Kidney (tissue), 14 donors: Measurements from ENCODE around the gene RNF212. TPM values are rescaled to one million over a fixed set of nuclear protein-coding genes. Genes with fewer than 3 reads are reported as not detected.
A peak's percentile ranks its signal among the peaks of the same experiment; 100 is the strongest.

Experiments used
- DNase-seq, 5 donors: peaks; one replicate each; pipeline ENCODE4 v3.0.0-alpha.2; 2013 to 2020
- FAIRE-seq: peaks from 2 replicates; lab custom pipeline; 2012; peaks lifted over from hg19 to GRCh38; lab: Jason Lieb, UNC
- H3K27ac ChIP-seq, 2 donors: one replicate each; pipeline ENCODE4 v1.7.0; 2013; ENCODE audit warnings: low read depth in 2 of 2, low read length in 2 of 2, inconsistent platforms in 1 of 2
- H3K27me3 ChIP-seq: one replicate; pipeline ENCODE4 v1.7.1; 2013; ENCODE audit warnings: low read length, inconsistent platforms; ENCODE audit not compliant: control insufficient read depth, insufficient read depth
- H3K36me3 ChIP-seq, 3 donors: one replicate each; pipeline versions ENCODE4 v1.7.0 to v1.7.1; 2013; ENCODE audit warnings: low read length in 3 of 3, control low read depth in 1 of 3, inconsistent platforms in 1 of 3; ENCODE audit not compliant: insufficient read depth in 3 of 3, control insufficient read depth in 2 of 3
- H3K4me1 ChIP-seq, 3 donors: one replicate each; pipeline versions ENCODE4 v1.7.0 to v1.7.1; 2013; ENCODE audit warnings: low read length in 3 of 3, inconsistent platforms in 1 of 3, low read depth in 1 of 3; ENCODE audit not compliant: control insufficient read depth in 2 of 3, insufficient read depth in 2 of 3
- H3K4me3 ChIP-seq, 3 donors: one replicate each; pipeline versions ENCODE4 v1.7.0 to v1.8.1; 2013; ENCODE audit warnings: low read length in 3 of 3, control low read depth in 1 of 3, inconsistent platforms in 1 of 3
- H3K9ac ChIP-seq, 3 donors: one replicate each; pipeline versions ENCODE4 v1.7.0 to v1.7.1; 2013; ENCODE audit warnings: low read length in 3 of 3, control low read depth in 1 of 3, inconsistent platforms in 1 of 3
- H3K9me3 ChIP-seq, 3 donors: one replicate each; pipeline versions ENCODE4 v1.7.0 to v1.7.1; 2013; ENCODE audit warnings: low read length in 3 of 3, control low read depth in 1 of 3, inconsistent platforms in 1 of 3; ENCODE audit not compliant: control insufficient read depth in 2 of 3, insufficient read depth in 1 of 3
- CTCF ChIP-seq: IDR thresholded peaks from 3 replicates; pipeline ENCODE4 v1.5.1; 2012; ENCODE audit warnings: mild to moderate bottlenecking, moderate library complexity, borderline replicate concordance; ENCODE audit not compliant: insufficient read depth; ENCODE audit errors: extremely low read depth
- intact Hi-C: fragments of 100-400 bp; cut with DNase I; formaldehyde crosslinking; loops from one replicate; pipeline ENCODE4 v1.11.1; 2022
- polyA plus RNA-seq: library from polyadenylated mRNA; stranded (reverse); fragments of 350-450 nt; fragmentation: Illumina TruSeq; extraction: RNeasy Lipid Tissue Mini Kit (QIAGEN cat#74804); gene quantifications from one replicate; pipeline ENCODE4 v1.2.3, GENCODE V29; 2014; ENCODE audit warnings: low read depth, low replicate concordance; ENCODE audit not compliant: insufficient read depth
- total RNA-seq: library from RNA; stranded (reverse); fragmentation: NEBNext Ultra II Directional; extraction: Animal tissue kit (Norgen Biotek cat#: 25700); gene quantifications from one replicate; pipeline ENCODE4 v1.2.1, GENCODE V29; 2021
- donor health status: control.
- donor health status: control.
- donor health status: control.
- donor health status: control.
- donor health status: control.
- donor health status: DM: yes; HTN: yes; CAD: no.
- donor health status: Normal renal cell carcinoma (clear cell type).

The RNF212 gene
- total and polyA plus RNA-seq, 2 donors from 2014 or later = 5.3 to 20.8 TPM

GRCh38 chr4:1062419-1062818 lies 50.9 kb downstream of the RNF212 start:
- Histone ChIP-seq H3K9me3 (no peaks in the 10 kb centered on the region), H3K4me3 (no peak overlapping the region), H3K27me3 (peaks cover 5% of the 10 kb centered on the region), H3K36me3 (no peaks in the 10 kb centered on the region), H3K4me1 (no peaks in the 10 kb centered on the region), H3K27ac (no peak overlapping the region), H3K9ac (no peak overlapping the region)
- no peak for FAIRE-seq
- no peak for DNase-seq
- intact Hi-C loops = no loop called here
- no peak for TF ChIP-seq CTCF

GRCh38 chr4:1061760-1062159 lies 51.6 kb downstream of the RNF212 start:
- intact Hi-C loops = no loop called here
- H3K9me3 ChIP-seq = no peaks in the 10 kb centered on the region
- no peaks in the 10 kb centered on the region for H3K4me1 ChIP-seq
- TF ChIP-seq CTCF = no peak
- H3K9ac ChIP-seq = no peak overlapping the region
- DNase-seq (no peak), FAIRE-seq (no peak)
- no peak overlapping the region for H3K27ac ChIP-seq
- H3K27me3 ChIP-seq = peaks cover 5% of the 10 kb centered on the region
- no peaks in the 10 kb centered on the region for H3K36me3 ChIP-seq
- no peak overlapping the region for H3K4me3 ChIP-seq

GRCh38 chr4:1061056-1061700 lies 52.2 kb downstream of the RNF212 start:
- Histone ChIP-seq H3K4me1 (no peaks in the 10 kb centered on the region), H3K27ac (no peak overlapping the region), H3K9ac (no peak overlapping the region), H3K27me3 (peaks cover 9% of the 10 kb centered on the region), H3K4me3 (no peak overlapping the region), H3K36me3 (no peaks in the 10 kb centered on the region), H3K9me3 (no peaks in the 10 kb centered on the region)
- DNase-seq = peak in 1 of 5 donors; percentile 30
- intact Hi-C loops = no loop called here
- no peak for FAIRE-seq
- no peak for TF ChIP-seq CTCF

GRCh38 chr4:1060621-1061020 lies 52.7 kb downstream of the RNF212 start:
- H3K36me3 ChIP-seq = no peaks in the 10 kb centered on the region
- FAIRE-seq (no peak), DNase-seq (peak in 1 of 5 donors; percentile 13)
- H3K27ac ChIP-seq = no peak overlapping the region
- H3K9ac ChIP-seq = no peak overlapping the region
- TF ChIP-seq CTCF = no peak
- intact Hi-C loops = no loop called here
- no peaks in the 10 kb centered on the region for H3K4me1 ChIP-seq
- H3K4me3 ChIP-seq = no peak overlapping the region
- no peaks in the 10 kb centered on the region for H3K9me3 ChIP-seq
- peaks cover 13% of the 10 kb centered on the region for H3K27me3 ChIP-seq
